ENCODE data around the gene RPS15.

RPS15 gene

DNA sequence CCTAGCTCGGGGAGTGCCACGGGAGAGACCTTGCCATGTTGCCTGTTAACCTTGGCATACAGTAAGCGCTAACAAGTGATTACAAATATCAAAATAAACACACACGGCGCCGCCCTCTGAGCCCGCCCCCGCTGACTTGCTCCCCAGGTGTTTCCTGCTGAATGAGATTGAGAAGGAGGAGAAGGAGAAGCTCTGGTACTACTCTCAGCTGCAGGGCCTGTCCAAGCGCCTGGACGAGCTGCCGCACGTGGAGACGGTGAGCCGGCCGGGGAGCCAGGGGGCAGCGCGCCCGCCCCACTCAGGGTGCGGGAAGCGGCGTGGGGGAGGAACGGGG is 16.8 kb downstream of the RPS15 start:
- no peak for DNase-seq

DNA sequence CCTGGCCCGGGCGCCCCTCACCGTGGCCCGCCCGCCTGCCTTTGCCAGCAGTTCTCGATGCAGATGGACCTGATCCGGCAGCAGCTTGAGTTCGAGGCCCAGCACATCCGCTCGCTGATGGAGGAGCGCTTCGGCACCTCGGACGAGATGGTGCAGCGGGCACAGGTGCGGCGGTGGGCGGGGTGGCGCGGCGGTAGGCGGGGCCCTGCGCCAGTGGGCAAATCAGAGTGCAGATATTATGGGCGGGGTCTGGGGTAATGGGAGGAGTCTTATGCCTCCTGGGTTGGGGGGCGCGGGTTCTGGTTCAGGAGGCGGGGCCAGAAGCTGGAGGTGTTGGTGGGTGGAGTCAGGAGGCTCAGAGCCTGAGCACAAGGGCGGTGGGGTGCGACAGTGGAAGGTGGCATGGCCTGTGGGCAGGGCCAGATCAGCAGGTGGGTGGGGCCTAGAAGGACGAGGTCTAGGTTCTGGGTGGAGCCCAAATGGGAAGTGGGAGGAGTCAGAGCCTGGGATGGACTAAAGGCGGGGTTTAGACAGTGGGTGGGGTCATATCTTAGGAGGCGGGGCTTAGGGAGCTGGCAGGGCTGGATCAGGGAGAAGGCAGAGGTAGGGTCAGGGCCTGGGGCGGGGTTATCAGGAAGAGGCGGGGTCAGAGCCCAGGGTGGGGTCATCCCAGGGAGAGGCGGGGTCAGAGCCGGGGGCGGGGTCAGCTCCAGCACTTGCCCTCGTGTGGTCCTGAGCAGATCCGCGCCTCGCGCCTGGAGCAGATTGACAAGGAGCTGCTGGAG is 17.3 kb downstream of the RPS15 start:
- no peak for DNase-seq

DNA sequence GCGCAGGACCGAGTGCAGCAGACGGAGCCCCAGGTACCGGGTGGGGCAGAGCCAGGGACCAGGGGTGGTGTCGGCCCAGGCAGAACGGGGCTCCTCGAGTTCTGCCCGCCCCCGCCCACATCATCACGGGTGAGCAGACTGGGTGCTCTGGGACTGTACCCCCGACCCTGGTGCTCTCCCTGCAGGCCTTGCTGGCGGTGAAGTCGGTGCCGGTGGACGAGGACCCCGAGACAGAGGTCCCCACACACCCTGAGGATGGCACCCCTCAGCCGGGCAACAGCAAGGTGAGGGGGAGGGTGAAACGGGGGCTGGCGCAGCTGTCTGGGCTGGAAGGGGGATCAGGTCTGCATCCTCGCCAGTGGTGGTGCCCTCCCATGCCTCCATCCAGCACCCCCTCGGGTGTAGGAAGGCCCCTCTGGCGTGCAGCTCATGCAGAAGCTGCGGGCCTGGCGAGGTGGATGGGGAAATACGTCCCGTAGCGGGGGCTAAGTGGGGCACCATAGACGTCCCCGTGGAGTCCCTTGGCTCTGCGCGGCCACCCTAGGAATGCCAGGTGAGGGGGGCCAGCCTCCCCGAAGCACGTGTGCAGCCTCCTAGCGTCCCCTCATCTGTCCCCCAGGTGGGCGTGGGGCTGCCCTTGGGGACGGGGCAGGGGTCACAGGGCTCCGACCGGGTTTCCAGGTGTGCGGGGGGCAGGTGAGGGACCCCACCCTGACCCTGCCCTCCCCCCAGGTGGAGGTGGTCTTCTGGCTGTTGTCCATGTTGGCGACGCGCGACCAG is 18.1 kb downstream of the RPS15 start:
- DNase-seq, result no peak

- DNase-seq, result no peak
These were observed 19.0 kb downstream of the RPS15 start for GRCh38 chr19:1457031-1457739.

DNA sequence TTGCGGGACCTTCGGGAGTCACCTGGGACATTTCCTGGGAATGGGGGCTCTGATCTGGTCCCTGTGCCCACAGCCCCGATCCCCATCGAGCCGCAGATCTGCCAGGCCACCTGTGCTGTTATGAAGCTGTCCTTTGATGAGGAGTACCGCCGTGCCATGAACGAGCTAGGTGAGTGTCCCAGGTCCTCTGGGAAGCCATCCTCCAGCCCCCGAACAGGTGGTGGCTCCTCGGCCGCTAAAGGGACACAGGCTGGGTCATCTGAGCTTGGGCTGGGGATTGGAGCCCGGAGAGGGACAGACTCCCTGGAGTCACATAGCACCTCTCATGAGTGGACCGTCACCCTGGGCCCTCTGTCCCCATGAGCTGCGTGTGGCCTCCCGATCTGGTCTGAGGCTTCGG is 19.7 kb downstream of the RPS15 start:
- no peak for DNase-seq

DNA sequence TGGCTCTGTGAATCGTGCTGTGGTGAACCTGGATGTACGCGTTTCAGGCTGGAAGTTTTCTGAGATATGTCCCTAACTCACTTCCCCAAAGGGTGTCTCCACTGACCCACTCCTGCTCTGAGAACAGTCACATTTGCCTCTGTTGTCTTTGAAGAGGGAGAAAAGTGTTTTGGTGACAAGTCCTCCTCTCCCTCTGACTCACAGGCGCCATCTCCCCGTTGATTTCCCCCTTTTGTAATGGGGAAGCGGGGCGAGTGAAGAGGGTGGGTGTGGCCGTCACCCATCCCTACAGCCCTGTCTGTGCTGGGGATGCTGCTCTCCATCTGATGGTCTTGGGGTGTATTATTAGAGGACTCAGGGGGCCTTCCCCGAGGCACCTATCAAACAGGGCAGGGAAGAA is 21.3 kb downstream of the RPS15 start:
- no peak for DNase-seq

DNA sequence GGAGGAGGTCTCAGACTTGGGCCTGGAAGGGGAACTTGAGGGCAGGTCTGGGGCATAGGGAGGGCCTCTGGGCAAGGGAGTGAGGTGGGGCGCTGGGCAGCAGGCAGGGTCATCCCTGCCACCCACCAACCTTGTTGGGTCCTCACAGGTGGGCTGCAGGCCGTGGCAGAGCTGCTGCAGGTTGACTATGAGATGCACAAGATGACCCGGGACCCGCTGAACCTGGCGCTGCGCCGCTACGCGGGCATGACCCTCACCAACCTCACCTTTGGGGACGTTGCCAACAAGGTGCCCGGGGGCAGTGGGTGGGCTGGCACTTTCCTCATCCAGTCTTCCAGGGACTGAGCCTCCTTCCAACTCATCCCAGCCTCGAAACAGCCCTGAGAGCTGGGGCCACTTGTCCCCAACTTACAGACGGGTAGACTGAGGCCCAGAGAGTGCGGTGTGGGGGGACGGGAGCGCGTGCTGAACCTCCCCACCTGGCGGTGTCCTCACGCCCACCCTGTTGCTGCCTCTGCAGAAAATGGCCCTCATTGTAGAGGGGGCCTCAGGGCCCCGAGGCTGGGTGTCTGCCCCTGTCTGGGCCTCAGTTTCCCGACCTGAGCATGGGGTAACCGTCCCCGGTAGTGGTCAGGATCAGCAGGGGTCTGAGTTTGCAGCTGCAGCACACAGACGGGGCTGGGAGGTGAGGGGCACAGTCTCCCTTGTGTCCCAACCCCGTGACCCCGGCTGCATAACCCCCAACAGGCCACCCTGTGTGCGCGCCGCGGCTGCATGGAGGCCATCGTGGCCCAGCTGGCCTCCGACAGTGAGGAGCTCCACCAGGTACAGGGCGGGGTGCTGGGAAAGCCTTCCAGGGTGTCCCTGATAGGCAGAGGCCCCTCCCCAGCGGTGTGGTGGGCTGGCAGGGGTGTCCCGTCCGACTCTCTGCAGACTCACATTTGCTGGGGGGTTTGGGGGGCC is 22.1 kb downstream of the RPS15 start:
- DNase-seq, result no peak

DNA sequence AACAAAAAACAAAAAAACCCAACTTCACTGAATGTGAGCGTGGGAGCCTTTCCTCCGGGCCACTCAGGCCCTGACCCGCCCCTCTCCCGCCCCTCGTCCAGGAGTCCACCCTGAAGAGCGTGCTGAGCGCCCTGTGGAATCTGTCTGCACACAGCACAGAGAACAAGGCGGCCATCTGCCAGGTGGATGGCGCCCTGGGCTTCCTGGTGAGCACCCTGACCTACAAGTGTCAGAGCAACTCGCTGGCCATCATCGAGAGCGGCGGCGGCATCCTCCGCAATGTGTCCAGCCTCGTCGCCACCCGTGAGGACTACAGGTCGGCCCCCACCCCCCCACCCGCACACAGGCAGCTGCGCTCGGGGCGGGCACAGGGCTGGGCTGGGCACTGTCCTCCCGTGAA is 23.7 kb downstream of the RPS15 start:
- no peak for DNase-seq

- no peak for DNase-seq
These were observed 27.2 kb downstream of the RPS15 start for GRCh38 chr19:1465191-1466016.

GRCh38 chr19:1466018-1466460 is 27.8 kb downstream of the RPS15 start:
- DNase-seq, result no peak

DNA sequence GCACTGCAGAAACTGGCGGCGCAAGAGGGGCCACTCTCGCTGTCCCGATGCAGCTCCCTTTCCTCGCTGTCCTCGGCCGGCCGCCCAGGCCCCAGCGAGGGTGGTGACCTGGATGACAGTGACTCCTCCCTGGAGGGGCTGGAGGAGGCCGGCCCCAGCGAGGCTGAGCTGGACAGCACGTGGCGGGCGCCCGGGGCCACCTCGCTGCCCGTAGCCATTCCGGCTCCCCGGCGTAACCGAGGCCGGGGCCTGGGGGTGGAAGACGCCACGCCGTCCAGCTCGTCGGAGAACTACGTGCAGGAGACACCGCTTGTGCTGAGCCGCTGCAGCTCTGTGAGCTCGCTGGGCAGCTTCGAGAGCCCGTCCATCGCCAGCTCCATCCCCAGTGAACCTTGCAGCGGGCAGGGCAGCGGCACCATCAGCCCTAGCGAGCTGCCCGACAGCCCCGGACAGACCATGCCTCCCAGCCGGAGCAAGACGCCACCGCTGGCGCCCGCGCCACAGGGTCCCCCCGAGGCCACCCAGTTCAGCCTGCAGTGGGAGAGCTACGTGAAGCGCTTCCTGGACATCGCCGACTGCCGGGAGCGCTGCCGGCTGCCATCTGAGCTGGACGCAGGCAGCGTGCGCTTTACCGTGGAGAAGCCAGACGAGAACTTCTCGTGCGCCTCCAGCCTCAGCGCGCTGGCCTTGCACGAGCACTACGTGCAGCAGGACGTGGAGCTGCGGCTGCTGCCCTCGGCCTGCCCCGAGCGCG is 28.4 kb downstream of the RPS15 start:
- DNase-seq, result no peak

- DNase-seq, result no peak
These were observed 29.0 kb downstream of the RPS15 start for GRCh38 chr19:1467215-1467489.

DNA sequence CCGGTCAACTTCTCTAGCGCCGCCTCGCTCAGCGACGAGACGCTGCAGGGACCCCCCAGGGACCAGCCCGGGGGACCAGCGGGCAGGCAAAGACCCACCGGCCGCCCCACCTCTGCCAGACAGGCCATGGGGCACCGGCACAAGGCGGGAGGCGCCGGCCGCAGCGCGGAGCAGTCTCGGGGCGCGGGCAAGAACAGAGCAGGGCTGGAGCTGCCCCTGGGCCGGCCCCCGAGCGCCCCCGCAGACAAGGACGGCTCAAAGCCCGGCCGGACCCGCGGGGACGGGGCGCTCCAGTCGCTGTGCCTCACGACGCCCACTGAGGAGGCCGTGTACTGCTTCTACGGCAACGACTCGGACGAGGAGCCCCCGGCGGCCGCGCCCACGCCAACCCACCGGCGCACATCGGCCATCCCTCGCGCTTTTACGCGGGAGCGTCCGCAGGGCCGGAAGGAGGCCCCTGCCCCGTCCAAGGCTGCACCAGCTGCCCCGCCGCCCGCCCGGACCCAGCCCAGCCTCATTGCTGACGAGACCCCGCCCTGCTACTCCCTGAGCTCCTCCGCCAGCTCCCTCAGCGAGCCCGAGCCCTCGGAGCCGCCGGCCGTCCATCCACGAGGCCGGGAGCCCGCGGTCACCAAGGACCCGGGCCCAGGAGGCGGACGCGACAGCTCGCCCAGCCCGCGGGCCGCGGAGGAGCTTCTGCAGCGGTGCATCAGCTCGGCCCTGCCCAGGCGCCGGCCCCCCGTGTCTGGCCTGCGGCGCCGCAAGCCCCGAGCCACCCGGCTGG is 29.5 kb downstream of the RPS15 start:
- no peak for DNase-seq

- DNase-seq, result no peak
These were observed 30.2 kb downstream of the RPS15 start for GRCh38 chr19:1468274-1468820.

DNA sequence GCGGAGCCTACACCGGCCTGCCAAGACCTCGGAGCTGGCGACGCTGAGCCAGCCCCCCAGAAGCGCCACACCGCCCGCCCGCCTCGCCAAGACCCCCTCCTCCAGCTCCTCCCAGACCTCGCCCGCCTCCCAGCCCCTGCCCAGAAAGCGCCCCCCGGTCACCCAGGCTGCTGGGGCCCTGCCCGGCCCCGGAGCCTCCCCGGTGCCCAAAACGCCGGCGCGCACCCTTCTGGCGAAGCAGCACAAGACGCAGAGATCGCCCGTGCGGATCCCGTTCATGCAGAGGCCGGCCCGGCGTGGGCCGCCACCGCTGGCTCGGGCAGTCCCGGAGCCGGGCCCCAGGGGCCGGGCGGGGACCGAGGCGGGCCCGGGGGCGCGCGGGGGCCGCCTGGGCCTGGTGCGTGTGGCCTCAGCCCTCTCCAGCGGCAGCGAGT is 30.6 kb downstream of the RPS15 start:
- DNase-seq, result no peak

DNA sequence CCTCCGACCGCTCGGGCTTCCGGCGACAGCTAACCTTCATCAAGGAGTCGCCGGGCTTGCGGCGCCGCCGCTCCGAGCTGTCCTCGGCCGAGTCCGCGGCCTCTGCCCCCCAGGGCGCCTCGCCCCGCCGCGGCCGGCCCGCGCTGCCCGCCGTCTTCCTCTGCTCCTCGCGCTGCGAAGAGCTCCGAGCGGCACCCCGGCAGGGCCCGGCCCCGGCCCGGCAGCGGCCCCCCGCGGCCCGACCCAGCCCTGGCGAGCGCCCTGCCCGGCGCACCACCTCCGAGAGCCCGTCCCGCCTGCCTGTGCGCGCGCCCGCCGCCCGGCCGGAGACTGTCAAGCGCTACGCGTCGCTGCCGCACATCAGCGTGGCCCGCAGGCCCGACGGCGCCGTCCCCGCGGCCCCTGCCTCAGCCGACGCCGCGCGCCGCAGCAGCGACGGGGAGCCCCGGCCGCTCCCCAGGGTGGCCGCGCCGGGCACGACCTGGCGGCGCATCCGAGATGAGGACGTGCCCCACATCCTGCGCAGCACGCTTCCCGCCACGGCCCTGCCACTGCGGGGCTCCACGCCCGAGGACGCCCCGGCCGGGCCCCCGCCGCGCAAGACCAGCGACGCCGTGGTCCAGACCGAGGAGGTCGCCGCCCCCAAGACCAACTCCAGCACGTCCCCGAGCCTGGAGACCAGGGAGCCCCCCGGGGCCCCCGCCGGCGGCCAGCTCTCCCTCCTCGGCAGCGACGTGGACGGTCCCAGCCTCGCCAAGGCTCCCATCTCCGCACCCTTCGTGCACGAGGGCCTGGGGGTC is 31.3 kb downstream of the RPS15 start:
- DNase-seq, result no peak

- no peak for DNase-seq
These were observed 31.8 kb downstream of the RPS15 start for GRCh38 chr19:1470055-1470304.

DNA sequence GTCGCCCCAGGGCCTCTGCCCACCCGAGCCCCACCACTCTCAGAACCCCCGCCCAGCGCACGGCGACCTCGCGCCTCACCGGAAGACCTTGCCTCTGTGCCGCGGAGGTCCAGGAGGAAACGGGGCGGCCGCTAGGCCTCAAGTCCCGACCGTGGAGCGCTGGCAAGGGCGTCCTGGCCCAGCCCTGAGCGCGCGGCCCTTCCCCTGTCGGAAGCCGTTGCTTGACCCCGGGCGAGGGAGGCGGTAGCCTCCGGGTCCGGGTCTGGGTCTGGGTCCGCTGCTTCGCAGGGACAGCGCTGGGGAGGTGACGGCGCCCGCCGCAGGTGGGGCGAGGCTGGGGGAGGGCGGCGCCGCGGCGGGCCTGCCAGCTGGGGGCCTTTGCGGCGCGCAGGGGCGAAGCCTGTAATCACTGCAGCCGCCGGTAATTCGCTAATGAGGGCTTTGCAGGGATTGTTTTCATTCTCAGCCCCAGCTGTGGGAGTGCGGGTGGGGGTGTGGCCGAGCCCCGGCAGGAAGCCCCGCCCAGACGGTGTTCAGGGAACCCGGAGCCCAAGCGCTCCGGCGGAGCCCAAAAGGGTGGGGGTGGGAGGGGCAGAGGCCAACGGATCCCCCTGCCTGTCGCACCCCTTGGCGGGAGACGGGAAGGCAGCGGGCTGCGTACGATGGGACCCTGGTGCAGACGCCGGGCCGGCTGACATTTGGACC is 32.3 kb downstream of the RPS15 start:
- peak; percentile 37 for DNase-seq

GRCh38 chr19:1471010-1471514 is 32.9 kb downstream of the RPS15 start:
- no peak for DNase-seq

All from NCI-H524 treated with DMSO at 0.1 percent for 48 hours (cell line).